ENCODE results near the gene TBC1D2.

GRCh38 chr9:98193336-98193944 lies 62.0 kb downstream of the TBC1D2 start:
- TF ChIP-seq, protein P1, sequence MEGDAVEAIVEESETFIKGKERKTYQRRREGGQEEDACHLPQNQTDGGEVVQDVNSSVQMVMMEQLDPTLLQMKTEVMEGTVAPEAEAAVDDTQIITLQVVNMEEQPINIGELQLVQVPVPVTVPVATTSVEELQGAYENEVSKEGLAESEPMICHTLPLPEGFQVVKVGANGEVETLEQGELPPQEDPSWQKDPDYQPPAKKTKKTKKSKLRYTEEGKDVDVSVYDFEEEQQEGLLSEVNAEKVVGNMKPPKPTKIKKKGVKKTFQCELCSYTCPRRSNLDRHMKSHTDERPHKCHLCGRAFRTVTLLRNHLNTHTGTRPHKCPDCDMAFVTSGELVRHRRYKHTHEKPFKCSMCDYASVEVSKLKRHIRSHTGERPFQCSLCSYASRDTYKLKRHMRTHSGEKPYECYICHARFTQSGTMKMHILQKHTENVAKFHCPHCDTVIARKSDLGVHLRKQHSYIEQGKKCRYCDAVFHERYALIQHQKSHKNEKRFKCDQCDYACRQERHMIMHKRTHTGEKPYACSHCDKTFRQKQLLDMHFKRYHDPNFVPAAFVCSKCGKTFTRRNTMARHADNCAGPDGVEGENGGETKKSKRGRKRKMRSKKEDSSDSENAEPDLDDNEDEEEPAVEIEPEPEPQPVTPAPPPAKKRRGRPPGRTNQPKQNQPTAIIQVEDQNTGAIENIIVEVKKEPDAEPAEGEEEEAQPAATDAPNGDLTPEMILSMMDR (IDR thresholded peaks at IDR 0.05; ENCODE audit: insufficient read depth, low read length), result no peak
- no peak for TF ChIP-seq POLR2AphosphoS5 (IDR thresholded peaks at IDR 0.05; ENCODE audit: low read depth)
- no peak for TF ChIP-seq SPI1 (IDR thresholded peaks at IDR 0.05; ENCODE audit: borderline replicate concordance, low read depth)

Measured in HL-60 (cell line).